ENCODE data around the gene SRPX2.

GRCh38 chrX:100600758-100601157, 43.2 kb upstream of the SRPX2 start:
- TF ChIP-seq CTCF (conservative IDR thresholded peaks at IDR 0.05) (no peak), EZH2 (IDR thresholded peaks at IDR 0.05; ENCODE audit: low read depth) (no peak)

All from PC-9 (cell line).